AG04450 (cell line): ENCODE measurements around the gene SDHA. TPM values are rescaled to one million over a fixed set of nuclear protein-coding genes. Genes with fewer than 3 reads are reported as not detected.

Source experiments
- CTCF ChIA-PET: fragments of 300-600, 350-600 bp; formaldehyde crosslinking; extraction: SDS; loops from one replicate; lab custom pipeline; 2022; ENCODE audit warnings: antibody characterized with exemption, inconsistent platforms; lab: Charles Lee
- POLR2A ChIA-PET: fragments of 350-600 bp; formaldehyde crosslinking; extraction: SDS; loops from one replicate; lab custom pipeline; 2021; ENCODE audit warnings: antibody characterized with exemption, inconsistent platforms; lab: Yijun Ruan, JAX
- DNase-seq: peaks from one replicate; pipeline ENCODE4 v3.0.0-alpha.2; 2011; ENCODE audit warnings: low read depth, low spot score
- H3K27ac ChIP-seq: one replicate; pipeline ENCODE4 v1.5.1; 2012; ENCODE audit warnings: low read depth, low read length, control low read depth
- H3K27me3 ChIP-seq: one replicate; pipeline ENCODE4 v1.6.0; 2012; ENCODE audit warnings: low read length; ENCODE audit not compliant: control insufficient read depth, insufficient read depth
- H3K4me3 ChIP-seq: 2 replicates; pipeline ENCODE4 v1.5.1; 2011; ENCODE audit warnings: mild to moderate bottlenecking, low read depth, low read length, control low read depth
- H3K9me3 ChIP-seq: 2 replicates; pipeline ENCODE4 v1.5.1; 2012; ENCODE audit warnings: low read length; ENCODE audit not compliant: control insufficient read depth, insufficient read depth
- CTCF ChIP-seq: IDR thresholded peaks from 2 replicates; pipeline ENCODE4 v1.5.1; 2011; ENCODE audit warnings: low read depth, low read length, control low read depth, inconsistent platforms
- polyA plus RNA-seq: library from polyadenylated mRNA; depleted of rRNA; stranded (reverse); fragments of >200 nt; gene quantifications from 2 replicates; pipeline ENCODE4 v1.2.3, GENCODE V29; 2011

SDHA gene
- polyA plus RNA-seq, 1 experiment, result 116 TPM

- no peak overlapping the region for H3K27ac ChIP-seq
- TF ChIP-seq CTCF, result no peak
- no peak for DNase-seq
- POLR2A ChIA-PET, result no interaction called here
- no peak overlapping the region for H3K4me3 ChIP-seq
- peaks cover under 1% of the 10 kb centered on the region; the same call in 1 of the 2 replicates for H3K9me3 ChIP-seq
- H3K27me3 ChIP-seq, result peaks cover 14% of the 10 kb centered on the region
- CTCF ChIA-PET, result interaction anchor here (2.2 kb wide), 1 partner anchor 21 kb away, joined by 13 read pairs; no protein-coding TSS in a partner anchor
Observed at GRCh38 chr5:189486-189885, 28.6 kb upstream of the SDHA start.

- no peak for TF ChIP-seq CTCF
- ChIA-PET CTCF (interaction anchor here (2.2 kb wide), 1 partner anchor 22 kb away, joined by 13 read pairs; no protein-coding TSS in a partner anchor), POLR2A (no interaction called here)
- no peak overlapping the region for H3K27ac ChIP-seq
- DNase-seq, result no peak
- peaks cover 5% of the 10 kb centered on the region; the same call in 1 of the 2 replicates for H3K9me3 ChIP-seq
- H3K27me3 ChIP-seq, result peaks cover 14% of the 10 kb centered on the region
- no peak overlapping the region for H3K4me3 ChIP-seq
Observed at GRCh38 chr5:189976-190365, 28.1 kb upstream of the SDHA start.

- no peak overlapping the region for H3K27ac ChIP-seq
- POLR2A ChIA-PET, result interaction anchor here (0.6 kb wide), 1 partner anchor 56 kb away, joined by 3 read pairs; no protein-coding TSS in a partner anchor
- no peak for DNase-seq
- CTCF ChIA-PET, result interaction anchor here (0.7 to 2.2 kb wide), 2 partner anchors 22 to 127 kb away, joined by 4 to 13 read pairs; no protein-coding TSS in a partner anchor
- H3K27me3 ChIP-seq, result peaks cover 17% of the 10 kb centered on the region
- peaks cover 6% of the 10 kb centered on the region; the same call in 1 of the 2 replicates for H3K9me3 ChIP-seq
- no peak for TF ChIP-seq CTCF
- H3K4me3 ChIP-seq, result no peak overlapping the region
Observed at GRCh38 chr5:190366-191035, 27.6 kb upstream of the SDHA start.

GRCh38 chr5:191036-191948, 26.8 kb upstream of the SDHA start, which contains the start of gene LRRC14B:
LRRC14B (plus strand) TSS chr5:191495; CDS start chr5:191539, 44 bp downstream.
- H3K4me3 ChIP-seq, result no peak within 1 kb of the TSS
- ChIA-PET CTCF (interaction anchor here (0.6 to 0.7 kb wide), 2 partner anchors 126 to 254 kb away, joined by 3 to 4 read pairs; no protein-coding TSS in a partner anchor), POLR2A (interaction anchor here (0.6 kb wide), 1 partner anchor 57 kb away, joined by 3 read pairs; no protein-coding TSS in a partner anchor)
- TF ChIP-seq CTCF, result no peak
- no peak within 1 kb of the TSS for H3K27ac ChIP-seq
- H3K9me3 ChIP-seq, result peaks cover 6% of the 10 kb centered on the region; the same call in 1 of the 2 replicates
- peaks cover 17% of the 10 kb centered on the region for H3K27me3 ChIP-seq
- no peak for DNase-seq
